ENCODE results near the gene RTN4RL1.

The RTN4RL1 gene

GRCh38 chr17:2043785-2044184, 18.7 kb upstream of the RTN4RL1 start:
- ChIA-PET POLR2A (interaction anchor here (0.6 to 1.1 kb wide), 3 partner anchors 251 to 331 kb away, joined by 3 to 4 read pairs (median 3); no protein-coding TSS in a partner anchor), CTCF (interaction anchor here (0.6 to 2.3 kb wide), 6 partner anchors 10 to 323 kb away, joined by 3 to 7 read pairs (median 4); no protein-coding TSS in a partner anchor)
- Histone ChIP-seq H3K27ac (ENCODE audit: extremely low read depth, low read depth, low read length) (no peak overlapping the region), H3K4me1 (ENCODE audit: control insufficient read depth, insufficient read depth, low read length) (peaks cover 6% of the 10 kb centered on the region), H3K9me3 (ENCODE audit: control insufficient read depth, insufficient read depth, low read depth, low read length) (no peaks in the 10 kb centered on the region), H3K36me3 (ENCODE audit: control insufficient read depth in 2 of 2, insufficient read depth in 1 of 2, low read length in 2 of 2) (peaks cover 14 to 41% of the 10 kb centered on the region in 2 experiments), H3K4me3 (ENCODE audit: low read depth, low read length) (no peak overlapping the region)
- TF ChIP-seq ZNF623 (tag by site-specific recombination; IDR thresholded peaks at IDR 0.05) (no peak), MZF1 (tag by site-specific recombination; IDR thresholded peaks at IDR 0.05; ENCODE audit: borderline replicate concordance) (no peak), ZNF639 (tag by site-specific recombination; IDR thresholded peaks at IDR 0.05) (0 out of 2 replicates have a peak, but pooled peaks have one; percentile 23), ZBTB17 (tag by site-specific recombination; IDR thresholded peaks at IDR 0.05) (peak; percentile 46; the same call in 1 of the 2 replicates), ZNF362 (tag by site-specific recombination; IDR thresholded peaks at IDR 0.05) (peak; percentile 84; the same call in 1 of the 2 replicates)

GRCh38 chr17:2042933-2043332, 17.8 kb upstream of the RTN4RL1 start:
- POLR2A ChIA-PET, result interaction anchor here (0.9 kb wide), 1 partner anchor 133 kb away, joined by 4 read pairs; no protein-coding TSS in a partner anchor
- H3K9me3 ChIP-seq (ENCODE audit: control insufficient read depth, insufficient read depth, low read depth, low read length), result no peaks in the 10 kb centered on the region
- CTCF ChIA-PET, result interaction anchor here (0.6 kb wide), 1 partner anchor 106 kb away, joined by 3 read pairs; no protein-coding TSS in a partner anchor
- no peak overlapping the region for H3K4me3 ChIP-seq (ENCODE audit: low read depth, low read length)
- peaks cover 14 to 49% of the 10 kb centered on the region in 2 experiments for H3K36me3 ChIP-seq (ENCODE audit: control insufficient read depth in 2 of 2, insufficient read depth in 1 of 2, low read length in 2 of 2)
- peaks cover 6% of the 10 kb centered on the region for H3K4me1 ChIP-seq (ENCODE audit: control insufficient read depth, insufficient read depth, low read length)
- TF ChIP-seq TRIM28 (IDR thresholded peaks at IDR 0.05; ENCODE audit: borderline replicate concordance, low read length) (no peak), KLF17 (tag by site-specific recombination; IDR thresholded peaks at IDR 0.05) (no peak), ZNF24 (tag by site-specific recombination; IDR thresholded peaks at IDR 0.05) (no peak), ZBTB6 (tag by site-specific recombination; IDR thresholded peaks at IDR 0.05) (0 out of 2 replicates have a peak, but pooled peaks have one; percentile 42)
- H3K27ac ChIP-seq (ENCODE audit: extremely low read depth, low read depth, low read length), result peak overlapping the region; percentile 81; the same call in 1 of the 2 replicates

- POLR2A ChIA-PET, result interaction anchor here (0.9 to 1.6 kb wide), 2 partner anchors 133 to 326 kb away, joined by 4 to 5 read pairs; no protein-coding TSS in a partner anchor
- TF ChIP-seq ZNF341 (tag by site-specific recombination; IDR thresholded peaks at IDR 0.05; ENCODE audit: low read depth) (peak; percentile 44), PRDM1 (tag by site-specific recombination; IDR thresholded peaks at IDR 0.05) (peak; percentile 96), ZNF600 (tag by site-specific recombination; IDR thresholded peaks at IDR 0.05) (peak; percentile 14; the same call in 1 of the 2 replicates), ZNF366 (tag by site-specific recombination; conservative IDR thresholded peaks at IDR 0.05) (0 out of 2 replicates have a peak, but pooled peaks have one; percentile 52), ZBTB17 (tag by site-specific recombination; IDR thresholded peaks at IDR 0.05) (peak; percentile 60; the same call in 1 of the 2 replicates), PRDM10 (tag by site-specific recombination; IDR thresholded peaks at IDR 0.05) (peak; percentile 64; the same call in 1 of the 2 replicates), ZNF223 (tag by site-specific recombination; IDR thresholded peaks at IDR 0.05) (peak; percentile 54; the same call in 1 of the 2 replicates), ZNF335 (tag by site-specific recombination; conservative IDR thresholded peaks at IDR 0.05) (peak; percentile 53)
- TF ChIP-seq, protein P1, sequence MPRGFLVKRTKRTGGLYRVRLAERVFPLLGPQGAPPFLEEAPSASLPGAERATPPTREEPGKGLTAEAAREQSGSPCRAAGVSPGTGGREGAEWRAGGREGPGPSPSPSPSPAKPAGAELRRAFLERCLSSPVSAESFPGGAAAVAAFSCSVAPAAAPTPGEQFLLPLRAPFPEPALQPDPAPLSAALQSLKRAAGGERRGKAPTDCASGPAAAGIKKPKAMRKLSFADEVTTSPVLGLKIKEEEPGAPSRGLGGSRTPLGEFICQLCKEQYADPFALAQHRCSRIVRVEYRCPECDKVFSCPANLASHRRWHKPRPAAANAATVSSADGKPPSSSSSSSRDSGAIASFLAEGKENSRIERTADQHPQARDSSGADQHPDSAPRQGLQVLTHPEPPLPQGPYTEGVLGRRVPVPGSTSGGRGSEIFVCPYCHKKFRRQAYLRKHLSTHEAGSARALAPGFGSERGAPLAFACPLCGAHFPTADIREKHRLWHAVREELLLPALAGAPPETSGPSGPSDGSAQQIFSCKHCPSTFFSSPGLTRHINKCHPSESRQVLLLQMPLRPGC (tag by site-specific recombination; IDR thresholded peaks at IDR 0.05), result no peak
Measured at GRCh38 chr17:2042390-2042847, 17.3 kb upstream of the RTN4RL1 start.

More at GRCh38 chr17:2042390-2042847, 17.3 kb upstream of the RTN4RL1 start:
- Histone ChIP-seq H3K9me3 (ENCODE audit: control insufficient read depth, insufficient read depth, low read depth, low read length) (no peaks in the 10 kb centered on the region), H3K4me3 (ENCODE audit: low read depth, low read length) (peak overlapping the region; percentile 70), H3K4me1 (ENCODE audit: control insufficient read depth, insufficient read depth, low read length) (peaks cover 6% of the 10 kb centered on the region), H3K27ac (ENCODE audit: extremely low read depth, low read depth, low read length) (peak overlapping the region; percentile 81), H3K36me3 (ENCODE audit: control insufficient read depth in 2 of 2, insufficient read depth in 1 of 2, low read length in 2 of 2) (peaks cover 14 to 55% of the 10 kb centered on the region in 2 experiments)
- CTCF ChIA-PET, result interaction anchor here (0.6 to 1.5 kb wide), 3 partner anchors 106 to 158 kb away, joined by 3 to 5 read pairs (median 4); no protein-coding TSS in a partner anchor

Data from HEK293 (cell line).